Measurements from ENCODE around the gene DEFB121. TPM values are rescaled to one million over a fixed set of nuclear protein-coding genes. Genes with fewer than 3 reads are reported as not detected.

The DEFB121 gene
- total RNA-seq, 4 donors from 2014 or later, result not detected

- peaks cover 3% of the 10 kb centered on the region for H3K27me3 ChIP-seq
- TF ChIP-seq, protein P1, sequence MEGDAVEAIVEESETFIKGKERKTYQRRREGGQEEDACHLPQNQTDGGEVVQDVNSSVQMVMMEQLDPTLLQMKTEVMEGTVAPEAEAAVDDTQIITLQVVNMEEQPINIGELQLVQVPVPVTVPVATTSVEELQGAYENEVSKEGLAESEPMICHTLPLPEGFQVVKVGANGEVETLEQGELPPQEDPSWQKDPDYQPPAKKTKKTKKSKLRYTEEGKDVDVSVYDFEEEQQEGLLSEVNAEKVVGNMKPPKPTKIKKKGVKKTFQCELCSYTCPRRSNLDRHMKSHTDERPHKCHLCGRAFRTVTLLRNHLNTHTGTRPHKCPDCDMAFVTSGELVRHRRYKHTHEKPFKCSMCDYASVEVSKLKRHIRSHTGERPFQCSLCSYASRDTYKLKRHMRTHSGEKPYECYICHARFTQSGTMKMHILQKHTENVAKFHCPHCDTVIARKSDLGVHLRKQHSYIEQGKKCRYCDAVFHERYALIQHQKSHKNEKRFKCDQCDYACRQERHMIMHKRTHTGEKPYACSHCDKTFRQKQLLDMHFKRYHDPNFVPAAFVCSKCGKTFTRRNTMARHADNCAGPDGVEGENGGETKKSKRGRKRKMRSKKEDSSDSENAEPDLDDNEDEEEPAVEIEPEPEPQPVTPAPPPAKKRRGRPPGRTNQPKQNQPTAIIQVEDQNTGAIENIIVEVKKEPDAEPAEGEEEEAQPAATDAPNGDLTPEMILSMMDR (IDR thresholded peaks at IDR 0.05), result no peak
- TF ChIP-seq POLR2AphosphoS5 (IDR thresholded peaks at IDR 0.05) (no peak), POLR2A (IDR thresholded peaks at IDR 0.05) (no peak), EP300 (IDR thresholded peaks at IDR 0.05) (no peak)
- no peaks in the 10 kb centered on the region for H3K36me3 ChIP-seq
- no peak overlapping the region for H3K4me3 ChIP-seq
- peaks cover 0 to 17% (median 0%) of the 10 kb centered on the region in 3 donors for H3K9me3 ChIP-seq
- no peak overlapping the region for H3K27ac ChIP-seq
- no peak for ATAC-seq
- 48 to 54% methylated on average over 2 to 4 of the region's 4 CpGs for WGBS, 2 donors (ENCODE audit: low coverage in 1 of 2)
- no peaks in the 10 kb centered on the region for H3K4me1 ChIP-seq
These were observed 42.7 kb downstream of the DEFB121 start for GRCh38 chr20:31363295-31363694.

- Histone ChIP-seq H3K4me1 (no peaks in the 10 kb centered on the region), H3K36me3 (no peaks in the 10 kb centered on the region), H3K27ac (no peak overlapping the region), H3K27me3 (peaks cover 3% of the 10 kb centered on the region), H3K4me3 (no peak overlapping the region), H3K9me3 (peaks cover 0 to 5% (median 0%) of the 10 kb centered on the region in 3 donors)
- 44 to 54% methylated on average over 1 of the region's 1 CpG for WGBS, 2 donors (ENCODE audit: low coverage in 1 of 2)
- TF ChIP-seq POLR2A (IDR thresholded peaks at IDR 0.05) (no peak), EP300 (IDR thresholded peaks at IDR 0.05) (no peak)
- TF ChIP-seq, protein P1 (IDR thresholded peaks at IDR 0.05), result no peak
- ATAC-seq, result no peak
These were observed 50.0 kb downstream of the DEFB121 start for GRCh38 chr20:31355981-31356380.

Small RNAs within 50 kb of the gene (small RNA-seq; reads per million reads assigned to genes)
- 0 reads per million in 4 donors for gene DEFB117
- gene RF00561, result 0 reads per million in 4 donors
- 0 reads per million in 4 donors for gene RNA5SP480

Other genes starting within 250 kb of the DEFB121 start
- not detected for gene DEFB115, start 148.6 kb downstream of the DEFB121 start, total RNA-seq
- gene DEFB116, start 97.6 kb downstream of the DEFB121 start, total RNA-seq, result not detected
- not detected for gene DEFB118, start 37.6 kb downstream of the DEFB121 start, total RNA-seq
- gene DEFB119, start 15.6 kb downstream of the DEFB121 start, total RNA-seq, result not detected
- not detected for gene DEFB123, start 34.4 kb upstream of the DEFB121 start, total RNA-seq
- 1 to 10 TPM in 1 of 4 donors, not detected in 3; 2.0 TPM for gene DEFB124, start 68.9 kb upstream of the DEFB121 start, total RNA-seq
- gene REM1, start 69.1 kb upstream of the DEFB121 start, total RNA-seq, result 1 to 10 TPM; 3.2 to 7.1 (median 5.4) TPM
- 10 to 100 TPM; 39.1 to 55.9 (median 44.8) TPM for gene HM13, start 108.2 kb upstream of the DEFB121 start, total RNA-seq
- gene ID1, start 199.1 kb upstream of the DEFB121 start, total RNA-seq, result 100 to 1,000 TPM; 221 to 714 (median 372) TPM
- 10 to 100 TPM in 2 of 4 donors, 1 to 10 TPM in 1, not detected in 1; 4.6 to 40.9 (median 12.1) TPM for gene COX4I2, start 231.7 kb upstream of the DEFB121 start, total RNA-seq